HG02852 (cell line): ENCODE results near the gene PTGER3.
"Not testable (repeated sequence)": the region's sequence is repeated elsewhere in the genome, so short reads cannot be mapped to it uniquely, and the experiment has no call there.

Source experiments
- ATAC-seq: cut with Tn5 transposase; IDR thresholded peaks from one replicate; pipeline ENCODE4 v1.9.1; 2021; ENCODE audit warnings: mild to moderate bottlenecking, moderate library complexity; ENCODE audit not compliant: unreplicated experiment

The PTGER3 gene

DNA sequence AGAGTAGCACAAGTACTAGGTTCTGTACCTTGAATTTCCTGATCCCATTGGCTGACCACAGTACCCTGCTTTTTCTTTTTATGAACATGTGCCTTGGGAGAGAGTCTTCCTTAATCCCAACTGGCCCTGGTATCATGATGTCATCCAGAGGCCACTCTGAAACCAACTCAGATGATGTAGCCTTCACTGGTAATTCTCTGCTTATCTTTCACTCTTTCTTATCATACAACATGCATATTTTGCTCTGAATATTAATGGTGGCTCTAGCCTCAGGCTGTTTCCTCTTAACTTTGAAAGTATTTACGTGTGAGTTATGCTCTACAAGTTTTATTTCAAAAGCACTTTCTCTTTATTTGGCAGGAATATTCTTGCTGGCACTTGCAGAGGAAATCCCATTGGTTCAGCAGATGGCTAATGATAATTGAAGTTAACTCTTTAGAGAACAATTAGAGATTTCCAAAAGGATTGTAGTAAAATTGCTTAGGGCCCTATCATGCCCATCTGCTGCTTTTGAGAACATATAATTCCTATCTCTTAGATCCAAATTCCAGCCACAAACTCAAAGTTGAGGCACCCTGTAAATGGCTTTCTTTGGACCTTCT, 86.1 kb downstream of the PTGER3 start:
- ATAC-seq, result no peak

DNA sequence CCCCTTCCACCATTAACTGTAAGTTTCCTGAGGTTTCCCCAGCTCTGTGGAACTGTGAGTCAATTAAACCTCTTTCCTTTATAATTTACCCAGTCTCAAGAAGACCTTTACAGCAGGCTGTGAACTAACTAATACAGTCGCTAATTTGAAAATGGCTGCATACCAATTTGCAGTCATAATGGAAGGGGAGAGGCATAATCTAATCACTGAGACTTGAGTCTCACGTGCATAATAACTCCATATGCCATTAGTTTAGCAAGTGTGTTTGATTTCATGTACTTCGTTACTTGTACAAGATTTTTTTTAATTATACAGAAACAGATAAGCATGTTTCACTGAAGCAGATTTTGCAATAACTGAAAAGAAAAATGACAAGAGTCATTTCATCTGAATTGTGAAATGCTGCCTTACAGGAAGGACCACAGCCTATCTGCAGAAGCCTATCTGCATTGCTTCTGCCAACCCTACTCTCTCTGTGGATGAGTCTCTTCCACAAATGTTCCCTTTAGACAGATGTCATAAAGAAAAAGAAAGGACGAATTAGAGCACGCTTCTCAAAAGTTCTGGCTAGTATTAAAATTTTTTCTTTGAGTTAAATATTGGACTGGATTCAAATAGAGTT, 99.1 kb downstream of the PTGER3 start:
- no peak for ATAC-seq

DNA sequence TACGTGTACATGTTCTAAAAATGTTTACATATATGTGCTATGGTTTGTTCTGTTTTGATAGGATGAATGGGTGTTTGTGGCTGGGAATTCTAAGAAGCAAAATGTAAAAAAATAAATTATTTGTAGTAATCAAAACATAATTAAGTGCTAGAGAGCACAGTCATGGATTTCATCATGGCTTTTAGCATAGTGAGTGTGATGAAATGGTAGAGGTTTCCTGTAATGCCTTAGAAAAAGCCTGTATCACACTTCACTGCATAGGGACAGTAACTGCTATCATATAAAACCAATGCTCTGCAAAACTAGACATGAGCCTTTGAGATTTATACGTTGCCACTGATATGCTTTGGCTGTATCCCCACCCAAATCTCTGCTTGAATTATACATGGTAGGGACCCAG, 99.8 kb downstream of the PTGER3 start:
- ATAC-seq, result no peak

DNA sequence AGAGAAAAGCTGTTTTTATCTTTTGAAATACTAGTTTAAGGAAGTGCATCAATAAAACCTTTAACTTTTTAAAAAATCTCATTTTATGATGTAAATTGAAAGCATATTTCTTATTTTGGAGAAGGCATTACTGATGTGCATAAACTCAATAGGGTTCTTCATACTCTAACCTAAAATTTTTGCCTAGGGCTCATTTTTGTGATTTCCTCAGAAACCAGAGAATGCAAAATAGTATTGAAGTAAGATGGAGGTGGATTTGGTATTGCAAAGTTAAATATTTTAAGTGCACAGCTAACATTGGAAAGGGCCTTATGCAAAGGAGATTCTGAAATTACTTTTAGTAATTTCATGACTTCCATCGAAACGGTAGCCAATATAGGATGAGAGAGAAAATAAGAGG, 101.9 kb downstream of the PTGER3 start:
- ATAC-seq, result no peak

DNA sequence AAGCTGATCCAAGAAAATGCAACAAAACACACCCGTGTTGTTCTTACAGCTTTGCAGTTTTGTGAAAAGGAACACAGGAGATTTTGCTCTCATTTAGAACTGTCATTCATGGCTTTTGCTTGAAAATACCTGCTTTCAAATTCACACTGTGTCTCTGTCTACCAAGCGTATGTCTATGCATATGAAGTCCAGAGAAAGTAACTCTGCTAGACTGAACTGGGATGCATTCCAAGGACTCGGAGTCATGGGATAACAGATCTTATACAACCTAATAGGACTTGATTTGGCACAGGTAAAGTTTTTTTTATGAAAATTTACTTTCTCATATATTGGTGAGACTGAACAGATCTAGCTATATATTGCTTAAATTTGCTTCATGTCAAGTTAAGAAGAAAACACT, 102.4 kb downstream of the PTGER3 start:
- ATAC-seq, result no peak

DNA sequence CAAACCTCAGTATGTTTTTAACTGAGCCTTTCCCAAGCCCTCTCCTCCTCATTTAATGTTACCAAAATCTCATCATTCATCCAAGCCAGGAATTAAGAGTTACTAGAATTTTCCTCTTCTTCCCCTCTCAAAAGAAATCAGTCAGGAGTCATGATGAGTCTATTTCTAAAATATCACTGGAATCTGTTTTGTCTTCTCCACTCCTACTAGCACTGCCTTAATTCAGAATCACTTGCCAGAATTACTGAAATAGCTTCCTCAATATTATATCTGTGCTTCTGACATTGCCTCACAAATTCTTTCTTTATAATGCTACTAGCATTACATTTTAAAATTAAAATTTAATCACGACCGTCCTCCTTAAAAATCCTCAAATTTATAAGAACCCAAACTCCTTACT, 106.1 kb downstream of the PTGER3 start:
- no peak for ATAC-seq

DNA sequence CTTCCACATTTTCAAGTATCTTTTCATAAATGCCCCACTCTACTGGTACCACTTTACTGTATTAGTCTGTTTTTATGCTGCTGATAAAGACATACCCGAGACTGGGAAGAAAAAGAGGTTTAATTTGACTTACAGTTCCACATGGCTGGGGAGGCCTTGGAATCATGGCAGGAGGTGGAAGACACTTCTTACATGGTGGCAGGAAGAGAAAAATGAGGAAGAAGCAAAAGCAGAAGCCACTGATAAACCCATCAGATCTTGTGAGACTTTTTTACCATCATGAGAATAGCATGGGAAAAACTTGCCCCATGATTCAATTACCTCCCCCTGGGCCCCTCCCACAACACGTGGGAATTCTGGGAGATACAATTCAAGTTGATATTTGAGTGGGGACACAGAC, 107.2 kb downstream of the PTGER3 start:
- ATAC-seq, result not testable (repeated sequence)

DNA sequence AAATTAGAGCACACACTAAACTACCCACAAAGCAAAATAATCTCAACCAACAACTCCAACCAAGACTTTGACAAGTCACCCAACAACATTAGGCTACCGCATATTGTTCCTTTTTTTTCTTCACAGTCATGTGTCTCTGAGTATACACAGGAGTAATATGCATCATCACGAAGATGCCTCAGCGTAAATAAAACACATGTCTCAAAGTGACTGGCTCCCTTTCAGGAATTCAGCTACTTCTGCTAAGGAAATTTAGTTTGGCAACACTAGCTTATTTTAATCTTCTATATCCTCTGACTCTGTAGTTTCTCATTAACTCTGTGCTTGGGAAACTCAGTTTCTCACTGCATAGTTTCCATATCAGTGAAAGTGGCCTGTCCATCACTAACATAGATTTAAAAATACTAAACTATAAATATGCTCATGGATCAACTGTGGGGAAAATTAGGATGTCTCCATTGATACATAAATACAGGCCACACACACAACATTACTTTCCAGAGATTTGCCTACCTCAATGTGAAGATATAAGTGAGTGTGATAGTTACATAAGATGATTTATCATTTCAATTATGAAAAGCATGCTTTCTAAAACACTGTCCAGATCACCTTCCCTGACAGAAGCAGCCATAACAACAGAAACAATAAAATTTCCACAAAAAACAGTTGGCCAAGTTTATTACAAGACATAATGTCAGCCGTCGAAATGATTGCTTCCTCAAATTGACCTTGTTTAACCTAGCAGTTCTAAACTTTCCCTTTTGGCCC, 113.2 kb downstream of the PTGER3 start:
- no peak for ATAC-seq

DNA sequence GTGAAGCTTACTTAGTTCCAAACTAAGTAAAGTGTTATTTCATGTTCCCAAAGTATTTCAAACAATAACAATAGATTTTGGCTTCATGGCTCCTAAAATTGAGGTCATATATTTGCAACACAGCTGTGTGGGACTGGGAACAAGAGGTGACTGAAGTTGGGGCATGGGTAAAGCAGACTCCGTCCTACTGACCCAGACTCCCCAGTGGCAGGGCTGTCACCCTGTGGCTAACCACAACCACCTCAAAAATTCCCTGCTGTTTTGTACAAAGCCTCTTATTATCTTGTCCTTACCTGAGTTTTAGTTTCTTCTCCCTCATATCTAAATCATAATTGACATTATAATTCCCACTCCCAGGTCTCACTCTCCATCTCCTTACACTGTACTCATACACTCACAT, 117.6 kb downstream of the PTGER3 start:
- ATAC-seq, result no peak

DNA sequence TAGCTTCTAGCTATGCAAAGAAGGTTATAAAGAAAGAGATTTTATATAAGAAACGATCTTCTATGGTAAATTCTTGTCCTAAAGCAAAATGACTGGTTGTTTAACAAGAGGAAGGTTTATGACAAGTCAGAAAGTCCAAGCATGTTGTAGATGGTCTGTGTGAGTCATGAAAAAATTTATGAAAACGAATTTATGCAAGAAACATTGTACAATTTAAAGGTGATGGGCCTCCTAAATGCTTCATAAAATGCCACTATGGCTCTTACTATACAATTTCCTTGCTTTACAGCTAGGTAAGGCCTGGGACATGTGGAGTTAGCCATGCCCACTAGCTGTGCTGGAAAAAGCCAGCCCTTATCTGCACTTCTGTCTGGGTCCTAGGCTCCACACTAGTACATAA, 125.4 kb downstream of the PTGER3 start:
- ATAC-seq, result no peak
